GM12891 (cell line): Measurements from ENCODE around the gene ZNF502.

ENCODE experiments used
- POLR2A ChIP-seq: IDR thresholded peaks from 2 replicates; pipeline ENCODE4 v1.6.1; 2011; ENCODE audit warnings: low read depth, low read length, control low read depth
- POLR2AphosphoS5 ChIP-seq: IDR thresholded peaks from 2 replicates; pipeline ENCODE4 v1.6.1; 2011; ENCODE audit warnings: low read depth, low read length, control low read depth
- POU2F2 ChIP-seq: IDR thresholded peaks from 2 replicates; pipeline ENCODE4 v1.6.1; 2011; ENCODE audit warnings: low read depth, mild to moderate bottlenecking, control low read depth, low read length, moderate library complexity
- SPI1 ChIP-seq: IDR thresholded peaks from 2 replicates; pipeline ENCODE4 v1.6.1; 2011; ENCODE audit warnings: low read depth, low read length, control low read depth
- TAF1 ChIP-seq: IDR thresholded peaks from 2 replicates; pipeline ENCODE4 v1.6.1; 2011; ENCODE audit warnings: low read depth, low read length, control low read depth

- TF ChIP-seq POLR2A (no peak), TAF1 (no peak), POLR2AphosphoS5 (no peak), SPI1 (no peak), POU2F2 (no peak)
Observed at GRCh38 chr3:44772099-44772442, 59.6 kb downstream of the ZNF502 start.
